Spinal cord (tissue), 10 donors: ENCODE results near the gene PC. TPM values are rescaled to one million over a fixed set of nuclear protein-coding genes. Genes with fewer than 3 reads are reported as not detected.
A peak's percentile ranks its signal among the peaks of the same experiment; 100 is the strongest.

Source experiments
- DNase-seq, 6 donors: peaks; one replicate each; pipeline versions ENCODE4 v3.0.0 to v3.0.0-alpha.2; 2013 to 2015; ENCODE audit warnings: low spot score in 6 of 6, low read depth in 4 of 6
- H3K27ac ChIP-seq: one replicate; pipeline ENCODE4 v1.5.1; 2013; ENCODE audit warnings: low read depth, low read length, control low read depth
- H3K27me3 ChIP-seq: one replicate; pipeline ENCODE4 v1.6.1; 2013; ENCODE audit warnings: low read length; ENCODE audit not compliant: control insufficient read depth, insufficient read depth
- H3K36me3 ChIP-seq: one replicate; pipeline ENCODE4 v1.6.1; 2013; ENCODE audit warnings: low read length; ENCODE audit not compliant: control insufficient read depth, insufficient read depth
- H3K4me1 ChIP-seq: one replicate; pipeline ENCODE4 v1.6.1; 2013; ENCODE audit warnings: low read length; ENCODE audit not compliant: control insufficient read depth, insufficient read depth
- H3K4me3 ChIP-seq: one replicate; pipeline ENCODE4 v1.5.1; 2013; ENCODE audit warnings: low read depth, low read length, control low read depth
- H3K9me3 ChIP-seq: one replicate; pipeline ENCODE4 v1.6.1; 2013; ENCODE audit warnings: low read length; ENCODE audit not compliant: control insufficient read depth, insufficient read depth
- WGBS: methylation state at CpG from one replicate; pipeline ENCODE4 v1.1.5; 2013; ENCODE audit warnings: missing lambda C conversion rate; ENCODE audit not compliant: insufficient coverage; 5-methylcytosine and 5-hydroxymethylcytosine counted together
- polyA plus RNA-seq, 2 donors: library from polyadenylated mRNA; unstranded; fragments of 120-200 nt; gene quantifications; one replicate each; pipeline ENCODE4 v1.2.1, GENCODE V29; 2013; ENCODE audit not compliant: insufficient read length in 2 of 2
- total RNA-seq, 2 donors: library from RNA; depleted of rRNA in 1 of 2; stranded (reverse); fragments of 120-200 nt in 1 of 2; fragments of >200 nt in 1 of 2; gene quantifications; one replicate each; pipeline versions ENCODE4 v1.2.3 to v1.2.4, GENCODE V29; 2013 to 2014
- donor health status: healthy.

The PC gene
- total and polyA plus RNA-seq, 4 donors, result 33.9 to 71.8 (median 54.5) TPM

- no peak overlapping the region for H3K4me3 ChIP-seq
- H3K36me3 ChIP-seq, result no peaks in the 10 kb centered on the region
- H3K4me1 ChIP-seq, result peaks cover 47% of the 10 kb centered on the region
- peak overlapping the region; percentile 57 for H3K27ac ChIP-seq
- 23% methylated on average over 5 of the region's 6 CpGs for WGBS
- H3K9me3 ChIP-seq, result no peaks in the 10 kb centered on the region
- H3K27me3 ChIP-seq, result no peaks in the 10 kb centered on the region
- peak in 2 of 6 donors; percentile 53 to 71 for DNase-seq
These were observed 38.3 kb downstream of the PC start for GRCh38 chr11:66919923-66920322.

- H3K4me3 ChIP-seq, result no peak overlapping the region
- no peaks in the 10 kb centered on the region for H3K36me3 ChIP-seq
- no peaks in the 10 kb centered on the region for H3K27me3 ChIP-seq
- WGBS, result 80% methylated on average over 1 of the region's 3 CpGs
- no peak for DNase-seq
- no peaks in the 10 kb centered on the region for H3K9me3 ChIP-seq
- H3K27ac ChIP-seq, result no peak overlapping the region
- H3K4me1 ChIP-seq, result peaks cover 58% of the 10 kb centered on the region
These were observed 39.4 kb downstream of the PC start for GRCh38 chr11:66918741-66919140.

GRCh38 chr11:66915866-66916265 is 42.3 kb downstream of the PC start:
- Histone ChIP-seq H3K36me3 (no peaks in the 10 kb centered on the region), H3K9me3 (no peaks in the 10 kb centered on the region), H3K27me3 (no peaks in the 10 kb centered on the region), H3K27ac (peak overlapping the region; percentile 95), H3K4me3 (no peak overlapping the region), H3K4me1 (peaks cover 69% of the 10 kb centered on the region)
- WGBS, result 20% methylated on average over 5 of the region's 7 CpGs
- peak in 2 of 6 donors; percentile 33 to 75 for DNase-seq

GRCh38 chr11:66915046-66915832 is 42.9 kb downstream of the PC start:
- Histone ChIP-seq H3K4me3 (no peak overlapping the region), H3K9me3 (no peaks in the 10 kb centered on the region), H3K27ac (peak overlapping the region; percentile 95), H3K36me3 (no peaks in the 10 kb centered on the region), H3K4me1 (peaks cover 63% of the 10 kb centered on the region), H3K27me3 (no peaks in the 10 kb centered on the region)
- peak in 2 of 6 donors; percentile 57 to 61 for DNase-seq
- WGBS, result 35% methylated on average over 9 of the region's 14 CpGs

- H3K9me3 ChIP-seq, result no peaks in the 10 kb centered on the region
- H3K36me3 ChIP-seq, result no peaks in the 10 kb centered on the region
- H3K4me1 ChIP-seq, result peaks cover 57% of the 10 kb centered on the region
- 80% methylated on average over 2 of the region's 5 CpGs for WGBS
- H3K4me3 ChIP-seq, result no peak overlapping the region
- no peak for DNase-seq
- peak overlapping the region; percentile 95 for H3K27ac ChIP-seq
- no peaks in the 10 kb centered on the region for H3K27me3 ChIP-seq
These were observed 43.7 kb downstream of the PC start for GRCh38 chr11:66914505-66914904.

- no peaks in the 10 kb centered on the region for H3K9me3 ChIP-seq
- no peaks in the 10 kb centered on the region for H3K27me3 ChIP-seq
- WGBS, result 12% methylated on average over 9 of the region's 9 CpGs
- peak in 3 of 6 donors; percentile 65 to 85 (median 85) for DNase-seq
- no peak overlapping the region for H3K4me3 ChIP-seq
- H3K4me1 ChIP-seq, result peaks cover 63% of the 10 kb centered on the region
- H3K36me3 ChIP-seq, result no peaks in the 10 kb centered on the region
- peak overlapping the region; percentile 90 for H3K27ac ChIP-seq
These were observed 45.3 kb downstream of the PC start for GRCh38 chr11:66912911-66913310.

- 87% methylated on average over 5 of the region's 7 CpGs for WGBS
- Histone ChIP-seq H3K9me3 (no peaks in the 10 kb centered on the region), H3K4me3 (no peak overlapping the region), H3K27ac (peak overlapping the region; percentile 90), H3K36me3 (no peaks in the 10 kb centered on the region), H3K4me1 (peaks cover 68% of the 10 kb centered on the region), H3K27me3 (no peaks in the 10 kb centered on the region)
- no peak for DNase-seq
These were observed 45.8 kb downstream of the PC start for GRCh38 chr11:66912361-66912760.

GRCh38 chr11:66910669-66911068 is 47.5 kb downstream of the PC start:
- Histone ChIP-seq H3K27me3 (no peaks in the 10 kb centered on the region), H3K4me3 (no peak overlapping the region), H3K27ac (no peak overlapping the region), H3K9me3 (no peaks in the 10 kb centered on the region), H3K4me1 (peaks cover 73% of the 10 kb centered on the region), H3K36me3 (peaks cover under 1% of the 10 kb centered on the region)
- 91% methylated on average over 3 of the region's 4 CpGs for WGBS
- no peak for DNase-seq

- Histone ChIP-seq H3K4me1 (peaks cover 70% of the 10 kb centered on the region), H3K27ac (no peak overlapping the region), H3K9me3 (no peaks in the 10 kb centered on the region), H3K27me3 (no peaks in the 10 kb centered on the region), H3K4me3 (no peak overlapping the region), H3K36me3 (peaks cover 2% of the 10 kb centered on the region)
- DNase-seq, result no peak
- 85% methylated on average over 9 of the region's 10 CpGs for WGBS
These were observed 48.2 kb downstream of the PC start for GRCh38 chr11:66910016-66910415.

GRCh38 chr11:66909181-66909580 is 49.0 kb downstream of the PC start:
- Histone ChIP-seq H3K4me3 (no peak overlapping the region), H3K9me3 (no peaks in the 10 kb centered on the region), H3K27me3 (no peaks in the 10 kb centered on the region), H3K36me3 (peaks cover 2% of the 10 kb centered on the region), H3K27ac (no peak overlapping the region), H3K4me1 (peaks cover 63% of the 10 kb centered on the region)
- DNase-seq, result no peak
- WGBS, result 96% methylated on average over 8 of the region's 8 CpGs
